Right atrium auricular region (tissue), 2 donors: ENCODE results near the gene DENND1B. TPM values are rescaled to one million over a fixed set of nuclear protein-coding genes. Genes with fewer than 3 reads are reported as not detected.

Experiments
- DNase-seq: peaks from one replicate; pipeline ENCODE4 v3.0.0-alpha.2; 2019; ENCODE audit warnings: low spot score
- H3K27ac ChIP-seq, 2 donors: fragments of 200-600 bp; sonication (generic); 1 replicate in 1 of 2; 2 replicates in 1 of 2; pipeline ENCODE4 v1.5.1; 2016 to 2019
- H3K27me3 ChIP-seq, 2 donors: fragments of 200-600 bp; sonication (generic); one replicate each; pipeline versions ENCODE4 v1.5.1 to v1.6.0; 2017 to 2019
- H3K36me3 ChIP-seq: fragments of 200-600 bp; sonication (generic); one replicate; pipeline ENCODE4 v1.5.1; 2016
- H3K4me1 ChIP-seq, 2 donors: fragments of 200-600 bp; sonication (generic); one replicate each; pipeline versions ENCODE4 v1.5.1 to v1.6.0; 2017 to 2019
- H3K4me3 ChIP-seq, 2 donors: fragments of 200-600 bp; sonication (generic); 1 replicate in 1 of 2; 2 replicates in 1 of 2; pipeline ENCODE4 v1.5.1; 2017 to 2019; ENCODE audit warnings: mild to moderate bottlenecking in 1 of 2, moderate library complexity in 1 of 2
- H3K9me3 ChIP-seq, 2 donors: fragments of 200-600 bp; sonication (generic); one replicate each; pipeline ENCODE4 v1.5.1; 2019
- total RNA-seq, 2 donors: library from RNA; depleted of rRNA; stranded (reverse); fragments of >200 nt; gene quantifications; one replicate each; pipeline ENCODE4 v1.1.0, GENCODE V29; 2016
- TF ChIP-seq, protein P1 (sequence below), 2 donors: fragments of 200-600 bp; sonication (generic); IDR thresholded peaks; one replicate each; pipeline ENCODE4 v1.5.1; 2019; ENCODE audit warnings: antibody characterized with exemption in 2 of 2

Gene DENND1B
- total RNA-seq, 2 donors from 2014 or later, result 11.8 to 16.0 TPM

- no peaks in the 10 kb centered on the region for H3K4me1 ChIP-seq
- H3K27ac ChIP-seq, result no peak overlapping the region
- TF ChIP-seq, protein P1, sequence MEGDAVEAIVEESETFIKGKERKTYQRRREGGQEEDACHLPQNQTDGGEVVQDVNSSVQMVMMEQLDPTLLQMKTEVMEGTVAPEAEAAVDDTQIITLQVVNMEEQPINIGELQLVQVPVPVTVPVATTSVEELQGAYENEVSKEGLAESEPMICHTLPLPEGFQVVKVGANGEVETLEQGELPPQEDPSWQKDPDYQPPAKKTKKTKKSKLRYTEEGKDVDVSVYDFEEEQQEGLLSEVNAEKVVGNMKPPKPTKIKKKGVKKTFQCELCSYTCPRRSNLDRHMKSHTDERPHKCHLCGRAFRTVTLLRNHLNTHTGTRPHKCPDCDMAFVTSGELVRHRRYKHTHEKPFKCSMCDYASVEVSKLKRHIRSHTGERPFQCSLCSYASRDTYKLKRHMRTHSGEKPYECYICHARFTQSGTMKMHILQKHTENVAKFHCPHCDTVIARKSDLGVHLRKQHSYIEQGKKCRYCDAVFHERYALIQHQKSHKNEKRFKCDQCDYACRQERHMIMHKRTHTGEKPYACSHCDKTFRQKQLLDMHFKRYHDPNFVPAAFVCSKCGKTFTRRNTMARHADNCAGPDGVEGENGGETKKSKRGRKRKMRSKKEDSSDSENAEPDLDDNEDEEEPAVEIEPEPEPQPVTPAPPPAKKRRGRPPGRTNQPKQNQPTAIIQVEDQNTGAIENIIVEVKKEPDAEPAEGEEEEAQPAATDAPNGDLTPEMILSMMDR (IDR thresholded peaks at IDR 0.05), result no peak
- H3K36me3 ChIP-seq, result no peaks in the 10 kb centered on the region
- H3K27me3 ChIP-seq, result no peaks in the 10 kb centered on the region
- DNase-seq, result no peak
- H3K4me3 ChIP-seq, result no peak overlapping the region
- no peaks in the 10 kb centered on the region for H3K9me3 ChIP-seq
These were observed 304.9 kb downstream of the DENND1B start for GRCh38 chr1:197470330-197470729.

DNA sequence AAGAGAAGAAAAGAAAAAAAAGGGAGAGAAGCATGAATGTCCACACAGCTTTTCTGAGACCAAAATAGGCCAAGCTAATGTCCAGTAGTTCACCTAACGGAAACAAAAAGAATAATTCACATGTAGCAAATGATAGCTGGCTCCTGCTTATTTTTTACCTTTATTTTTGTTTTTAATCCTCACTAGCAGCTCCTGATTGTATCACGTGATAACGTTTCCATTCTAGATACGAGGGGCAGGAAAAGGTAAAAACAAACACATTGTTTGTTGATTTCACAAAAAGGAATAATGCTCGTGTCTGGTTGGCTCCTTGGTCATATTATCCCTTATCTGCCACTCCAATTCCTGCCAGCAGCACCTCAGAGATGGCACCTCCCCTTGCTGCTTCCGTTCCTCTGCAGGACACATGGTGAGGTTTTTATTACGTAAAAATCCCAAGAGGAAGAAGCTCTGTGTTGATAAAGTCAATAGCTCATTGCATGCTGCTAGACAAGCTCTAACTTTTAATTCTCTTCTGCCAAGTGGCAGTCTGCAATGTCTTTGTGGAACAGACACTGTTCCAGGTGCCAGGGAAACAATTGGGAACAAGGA lies 305.6 kb downstream of the DENND1B start:
- no peak for DNase-seq
- TF ChIP-seq, protein P1 (IDR thresholded peaks at IDR 0.05), result no peak
- no peaks in the 10 kb centered on the region for H3K9me3 ChIP-seq
- H3K27ac ChIP-seq, result no peak overlapping the region
- H3K4me3 ChIP-seq, result no peak overlapping the region
- no peaks in the 10 kb centered on the region for H3K4me1 ChIP-seq
- no peaks in the 10 kb centered on the region for H3K27me3 ChIP-seq
- no peaks in the 10 kb centered on the region for H3K36me3 ChIP-seq

DNA sequence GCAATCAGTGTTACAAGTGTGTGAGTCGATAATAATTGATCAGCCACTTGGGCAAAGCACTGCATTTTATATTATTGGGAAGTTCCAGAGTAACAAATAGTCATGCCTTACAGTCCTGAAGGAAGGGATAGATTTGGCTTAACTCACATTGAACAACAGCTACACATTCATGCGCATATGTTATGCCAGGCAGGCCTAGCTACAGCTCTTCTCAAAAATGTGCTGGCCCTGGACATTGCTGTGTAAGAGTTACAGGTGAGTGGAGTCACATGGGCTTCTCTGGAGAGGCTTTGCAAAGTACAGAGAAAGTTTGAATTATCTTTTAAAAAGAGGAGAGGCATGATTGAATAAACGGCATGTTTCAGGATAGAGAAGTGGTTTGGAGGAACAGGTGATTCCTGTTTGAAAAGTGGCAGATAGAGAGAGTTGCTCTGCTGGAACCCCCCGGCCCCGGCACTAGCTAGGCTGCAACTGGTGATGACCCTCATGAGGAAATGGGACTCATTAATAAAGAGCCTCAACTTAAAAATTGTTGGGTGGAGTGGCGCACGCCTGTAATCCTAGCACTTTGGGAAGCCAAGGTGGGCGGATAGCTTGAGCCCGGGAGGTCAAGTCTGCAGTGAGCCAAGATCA lies 306.6 kb downstream of the DENND1B start:
- no peak for DNase-seq
- no peaks in the 10 kb centered on the region for H3K36me3 ChIP-seq
- no peaks in the 10 kb centered on the region for H3K27me3 ChIP-seq
- H3K4me1 ChIP-seq, result no peaks in the 10 kb centered on the region
- TF ChIP-seq, protein P1 (IDR thresholded peaks at IDR 0.05), result no peak
- H3K27ac ChIP-seq, result no peak overlapping the region
- H3K4me3 ChIP-seq, result no peak overlapping the region
- no peaks in the 10 kb centered on the region for H3K9me3 ChIP-seq

DNA sequence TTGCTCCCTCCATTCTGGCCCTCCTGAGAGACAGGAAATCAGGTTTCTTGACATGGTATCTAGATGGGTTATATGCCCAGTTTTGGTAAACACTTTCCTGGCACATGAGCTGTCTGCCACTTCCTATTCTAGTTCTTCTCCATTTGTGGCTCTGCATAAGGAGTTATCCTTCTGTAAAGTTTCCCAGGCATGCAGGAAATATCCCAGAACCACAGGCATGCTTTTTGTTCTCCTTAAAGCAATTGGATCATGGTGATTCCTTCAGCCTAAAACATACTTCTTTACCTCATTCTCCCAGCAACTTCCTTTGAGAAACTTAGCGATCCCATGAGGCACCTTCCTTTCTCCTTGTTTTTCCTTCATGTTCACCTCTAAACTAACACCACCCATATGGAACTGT lies 307.4 kb downstream of the DENND1B start:
- no peaks in the 10 kb centered on the region for H3K4me1 ChIP-seq
- DNase-seq, result no peak
- TF ChIP-seq, protein P1 (IDR thresholded peaks at IDR 0.05), result no peak
- no peak overlapping the region for H3K27ac ChIP-seq
- no peaks in the 10 kb centered on the region for H3K36me3 ChIP-seq
- H3K4me3 ChIP-seq, result no peak overlapping the region
- H3K27me3 ChIP-seq, result no peaks in the 10 kb centered on the region
- no peaks in the 10 kb centered on the region for H3K9me3 ChIP-seq

GRCh38 chr1:197466813-197467212 lies 308.5 kb downstream of the DENND1B start:
- Histone ChIP-seq H3K27ac (no peak overlapping the region), H3K4me1 (no peaks in the 10 kb centered on the region), H3K4me3 (no peak overlapping the region), H3K27me3 (no peaks in the 10 kb centered on the region), H3K9me3 (no peaks in the 10 kb centered on the region), H3K36me3 (no peaks in the 10 kb centered on the region)
- TF ChIP-seq, protein P1 (IDR thresholded peaks at IDR 0.05), result no peak
- DNase-seq, result no peak
